Right lobe of liver (tissue), 6 donors: Measurements from ENCODE around the gene NOL12. TPM values are rescaled to one million over a fixed set of nuclear protein-coding genes. Genes with fewer than 3 reads are reported as not detected.

Experiments
- ATAC-seq, 4 donors: fragments of 200-7000 bp; cut with Tn5 transposase; one replicate each; pipeline ENCODE4 v1.9.1; 2020; ENCODE audit warnings: mild to moderate bottlenecking in 4 of 4, moderate library complexity in 4 of 4
- DNase-seq, 3 donors: peaks; one replicate each; pipeline ENCODE4 v3.0.0-alpha.2; 2020
- H3K27ac ChIP-seq, 3 donors: fragments of 200-600 bp; one replicate each; pipeline ENCODE4 v1.8.0; 2022
- H3K27me3 ChIP-seq, 2 donors: fragments of 200-600 bp; one replicate each; pipeline ENCODE4 v1.8.0; 2022
- H3K36me3 ChIP-seq, 4 donors: fragments of 200-600 bp; sonication (generic) in 1 of 4; one replicate each; pipeline versions ENCODE4 v1.5.1 to v1.8.0; 2017 to 2022; ENCODE audit warnings: control low read depth in 1 of 4
- H3K4me1 ChIP-seq, 4 donors: fragments of 200-600 bp; sonication (generic) in 1 of 4; one replicate each; pipeline versions ENCODE4 v1.5.1 to v1.8.0; 2017 to 2022; ENCODE audit warnings: control low read depth in 1 of 4
- H3K4me3 ChIP-seq, 3 donors: fragments of 200-600 bp; one replicate each; pipeline ENCODE4 v1.8.0; 2022
- H3K9me3 ChIP-seq, 4 donors: fragments of 200-600 bp; sonication (generic) in 1 of 4; one replicate each; pipeline versions ENCODE4 v1.5.1 to v1.8.0; 2017 to 2022; ENCODE audit warnings: control low read depth in 1 of 4
- CTCF ChIP-seq, 4 donors: fragments of 200-600 bp in 3 of 4; fragments of 450-650 bp in 1 of 4; IDR thresholded peaks; one replicate each; pipeline versions ENCODE4 v1.5.1 to v1.8.0; 2016 to 2022; ENCODE audit warnings: antibody characterized with exemption in 4 of 4, mild to moderate bottlenecking in 2 of 4
- POLR2A ChIP-seq: fragments of 450-650 bp; IDR thresholded peaks from one replicate; pipeline ENCODE4 v1.6.1; 2017; ENCODE audit warnings: antibody characterized with exemption, mild to moderate bottlenecking
- WGBS: methylation state at CpG from one replicate; pipeline ENCODE4 v1.1.6; 2018; ENCODE audit warnings: low coverage, low lambda C conversion rate; ENCODE audit not compliant: insufficient coverage; ENCODE audit errors: missing lambda C conversion rate; 5-methylcytosine and 5-hydroxymethylcytosine counted together
- intact Hi-C, 2 donors: fragments of 100-400 bp; cut with DNase I; formaldehyde crosslinking; loops; one replicate each; pipeline versions ENCODE4 v1.11.2 to v1.14.1; 2022
- total RNA-seq, 6 experiments: library from RNA; depleted of rRNA in 2 of 6; stranded (reverse); fragments of >200 nt in 2 of 6; fragmentation: NEBNext Ultra II Directional in 3 of 6; extraction: Animal tissue kit (Norgen Biotek cat#: 25700) in 3 of 6; gene quantifications; one replicate each; pipeline versions ENCODE4 v1.1.0 to v1.2.4, GENCODE V29; 2016 to 2023
- donor health status: DM: no; HTN: yes; CAD: no.
- donor health status: DM: no; HTN: no; CAD: no.
- donor health status: DM: no; HTN: no; CAD: no.
- donor health status: DM: no; HTN: yes; CAD: no.
- donor health status: DM: no; HTN: yes; CAD: no.

Gene NOL12
- total RNA-seq, 6 experiments from 2014 or later, result 8.4 to 16.1 (median 9.4) TPM

GRCh38 chr22:37732699-37733607 lies 46.8 kb downstream of the NOL12 start:
- intact Hi-C loops, result loop anchor here in 1 of 2 donors (10.0 kb wide), 1 partner anchor 48 kb away; the partner anchor contains the start of gene NOL12
- Histone ChIP-seq H3K36me3 (no peaks in the 10 kb centered on the region), H3K27ac (peak overlapping the region in 2 of 3 donors; percentile 81 to 82), H3K9me3 (no peaks in the 10 kb centered on the region), H3K27me3 (no peaks in the 10 kb centered on the region), H3K4me1 (peaks cover 0 to 48% (median 15%) of the 10 kb centered on the region in 4 donors), H3K4me3 (no peak overlapping the region)
- DNase-seq (no peak), ATAC-seq (no peak)
- TF ChIP-seq CTCF (IDR thresholded peaks at IDR 0.05) (no peak), POLR2A (no peak)
- 76% methylated on average over 7 of the region's 19 CpGs for WGBS

GRCh38 chr22:37733625-37734401 lies 47.7 kb downstream of the NOL12 start:
- H3K27ac ChIP-seq, result no peak overlapping the region
- peaks cover 0 to 40% (median 10%) of the 10 kb centered on the region in 4 donors for H3K4me1 ChIP-seq
- WGBS, result 67% methylated on average over 3 of the region's 11 CpGs
- TF ChIP-seq CTCF (IDR thresholded peaks at IDR 0.05), result no peak
- no peak for TF ChIP-seq POLR2A
- no peaks in the 10 kb centered on the region for H3K36me3 ChIP-seq
- DNase-seq (no peak), ATAC-seq (no peak)
- no peaks in the 10 kb centered on the region for H3K27me3 ChIP-seq
- intact Hi-C loops, result loop anchor here in 1 of 2 donors (10.0 kb wide), 1 partner anchor 49 kb away; the partner anchor contains the start of gene NOL12
- H3K9me3 ChIP-seq, result no peaks in the 10 kb centered on the region
- H3K4me3 ChIP-seq, result no peak overlapping the region

- Histone ChIP-seq H3K9me3 (no peaks in the 10 kb centered on the region), H3K4me1 (peaks cover 0 to 37% (median 10%) of the 10 kb centered on the region in 4 donors), H3K36me3 (no peaks in the 10 kb centered on the region), H3K4me3 (no peak overlapping the region), H3K27me3 (no peaks in the 10 kb centered on the region), H3K27ac (no peak overlapping the region)
- intact Hi-C loops, result loop anchor here in 1 of 2 donors (10.0 kb wide), 1 partner anchor 50 kb away; the partner anchor contains the start of gene NOL12
- TF ChIP-seq POLR2A (no peak), CTCF (IDR thresholded peaks at IDR 0.05) (no peak)
- ATAC-seq (no peak), DNase-seq (no peak)
- WGBS, result 80% methylated on average over 1 of the region's 6 CpGs
Measured at GRCh38 chr22:37734402-37734700, 48.2 kb downstream of the NOL12 start.

- no peak for TF ChIP-seq POLR2A
- peak; percentile 58 to 63 (median 60) for TF ChIP-seq CTCF (IDR thresholded peaks at IDR 0.05)
- WGBS, result 40% methylated on average over 1 of the region's 16 CpGs
- Histone ChIP-seq H3K27me3 (no peaks in the 10 kb centered on the region), H3K4me1 (peaks cover 0 to 35% (median 10%) of the 10 kb centered on the region in 4 donors), H3K36me3 (no peaks in the 10 kb centered on the region), H3K4me3 (no peak overlapping the region), H3K9me3 (no peaks in the 10 kb centered on the region), H3K27ac (no peak overlapping the region)
- peak; percentile 69 to 85 (median 80) for ATAC-seq
- intact Hi-C loops, result loop anchor here in 1 of 2 donors (10.0 kb wide), 1 partner anchor 50 kb away; the partner anchor contains the start of gene NOL12
- peak; percentile 77 to 87 (median 84) for DNase-seq
Measured at GRCh38 chr22:37734964-37735451, 48.9 kb downstream of the NOL12 start.
